Kidney epithelial cell (primary cell): Measurements from ENCODE around the gene EIF4G2. TPM values are rescaled to one million over a fixed set of nuclear protein-coding genes. Genes with fewer than 3 reads are reported as not detected.

ENCODE experiments used
- DNase-seq: peaks from one replicate; pipeline ENCODE4 v3.0.0-alpha.2; 2010; ENCODE audit warnings: low read depth
- H3K27me3 ChIP-seq: 2 replicates; pipeline ENCODE4 v1.6.0; 2011; ENCODE audit warnings: low read length; ENCODE audit not compliant: control insufficient read depth, insufficient read depth
- H3K36me3 ChIP-seq: 2 replicates; pipeline ENCODE4 v1.5.1; 2011; ENCODE audit warnings: low read length; ENCODE audit not compliant: control insufficient read depth, insufficient read depth
- H3K4me3 ChIP-seq: 2 replicates; pipeline ENCODE4 v1.5.1; 2011; ENCODE audit warnings: low read depth, mild to moderate bottlenecking, control low read depth, low read length
- CTCF ChIP-seq: IDR thresholded peaks from 2 replicates; pipeline ENCODE4 v1.5.1; 2011; ENCODE audit warnings: mild to moderate bottlenecking, moderate library complexity, low read length, control low read depth, inconsistent platforms; ENCODE audit not compliant: insufficient read depth, poor library complexity, severe bottlenecking
- total RNA-seq: library from RNA; depleted of rRNA; stranded (reverse); fragments of >200 nt; gene quantifications from 2 replicates; pipeline ENCODE4 v1.2.3, GENCODE V29; 2015

EIF4G2 gene
- total RNA-seq: 810 and 813 TPM in 2 replicates

DNA sequence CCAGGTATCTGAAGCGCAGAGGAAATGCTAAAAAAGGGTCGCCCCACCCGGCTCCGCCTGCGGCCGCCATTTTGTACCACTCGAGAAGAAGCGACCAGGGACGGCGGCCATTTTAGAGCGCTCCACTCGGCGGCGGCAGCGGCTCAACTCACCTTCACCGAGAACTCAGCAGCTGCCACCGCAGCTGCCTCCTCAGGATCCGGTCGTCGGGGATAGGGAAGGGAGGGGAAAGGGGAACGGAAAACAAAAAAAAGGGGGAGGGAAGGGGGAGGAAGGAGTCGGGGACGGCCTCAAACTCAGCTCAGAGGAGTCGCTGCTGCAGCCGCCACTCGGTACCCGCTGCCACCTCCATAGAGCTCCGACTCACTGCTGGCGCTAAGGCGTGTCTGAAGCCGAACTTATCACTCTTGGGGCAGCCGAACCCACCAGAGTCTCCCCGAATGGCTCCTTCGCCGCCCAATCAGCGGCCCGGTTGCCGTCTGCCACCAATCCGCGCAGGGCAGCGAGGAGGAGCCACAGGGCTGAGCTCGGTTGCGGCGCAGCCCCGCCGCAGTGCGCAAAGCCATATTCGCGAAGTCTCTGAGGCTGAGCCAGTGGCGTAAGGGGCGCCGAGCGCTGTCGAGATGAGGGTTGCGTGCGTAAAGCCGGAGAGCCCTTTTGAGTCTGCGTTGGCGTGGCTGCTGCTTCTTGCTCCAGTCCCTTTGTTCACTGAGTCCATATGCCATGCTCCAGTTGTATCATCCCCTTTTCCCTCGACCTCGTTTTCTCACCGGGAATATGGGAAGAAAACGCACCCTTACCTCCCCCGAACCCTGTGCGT lies at the start of gene EIF4G2:
TSS of gene EIF4G2 (minus strand) at position 374 of the 820 bp plus-strand sequence.
- TF ChIP-seq CTCF: no peak
- no peaks in the 10 kb centered on the region for H3K27me3 ChIP-seq
- peak; percentile 92 for DNase-seq
- H3K4me3 ChIP-seq: peak within 1 kb of the TSS; percentile 90
- peaks cover 6% of the 10 kb centered on the region for H3K36me3 ChIP-seq

- no peak for TF ChIP-seq CTCF
- H3K27me3 ChIP-seq: no peaks in the 10 kb centered on the region
- no peaks in the 10 kb centered on the region for H3K36me3 ChIP-seq
- peak within 1 kb of the TSS; percentile 84 for H3K4me3 ChIP-seq
- DNase-seq: peak; percentile 83
Measured at GRCh38 chr11:10857709-10858438, 49.1 kb upstream of the EIF4G2 start, which contains the start of gene ZBED5. ZBED5 (minus strand) TSS chr11:10858053; CDS start chr11:10854945, 3,108 bp downstream.

DNA sequence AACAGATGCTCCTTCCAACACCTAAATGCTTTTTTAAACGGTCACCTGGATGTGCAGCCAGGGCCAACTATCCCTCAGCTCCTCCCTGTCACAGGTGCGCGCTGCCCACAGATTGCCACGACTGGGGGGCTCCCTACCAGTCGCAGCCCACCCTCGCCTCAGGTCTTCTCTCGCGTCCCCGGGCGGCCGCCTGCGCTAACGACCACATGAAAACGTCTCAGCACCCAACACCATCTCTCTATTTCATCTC lies 48.7 kb upstream of the EIF4G2 start:
- peak overlapping the region; percentile 84 for H3K4me3 ChIP-seq
- no peaks in the 10 kb centered on the region for H3K36me3 ChIP-seq
- TF ChIP-seq CTCF: no peak
- DNase-seq: no peak
- no peaks in the 10 kb centered on the region for H3K27me3 ChIP-seq

- DNase-seq: no peak
- H3K4me3 ChIP-seq: peak overlapping the region; percentile 84
- no peaks in the 10 kb centered on the region for H3K36me3 ChIP-seq
- no peak for TF ChIP-seq CTCF
- H3K27me3 ChIP-seq: no peaks in the 10 kb centered on the region
Measured at GRCh38 chr11:10856689-10857458, 48.1 kb upstream of the EIF4G2 start.

- TF ChIP-seq CTCF: no peak
- DNase-seq: no peak
- Histone ChIP-seq H3K4me3 (no peak overlapping the region), H3K36me3 (no peaks in the 10 kb centered on the region), H3K27me3 (no peaks in the 10 kb centered on the region)
Measured at GRCh38 chr11:10855295-10855694, 46.6 kb upstream of the EIF4G2 start.
